ENCODE results near the gene LUZP1. TPM values are rescaled to one million over a fixed set of nuclear protein-coding genes. Genes with fewer than 3 reads are reported as not detected.

The LUZP1 gene
- total RNA-seq, 1 donor from 2014 or later = 33.0 TPM

- no peak overlapping the region for H3K4me3 Mint-ChIP-seq
- no peaks in the 10 kb centered on the region for H3K4me1 Mint-ChIP-seq (ENCODE audit: unreplicated experiment)
- H3K9me3 Mint-ChIP-seq = no peaks in the 10 kb centered on the region
- TF ChIP-seq CTCF (conservative IDR thresholded peaks at IDR 0.05) = no peak
- peaks cover 41% of the 10 kb centered on the region for H3K36me3 Mint-ChIP-seq
- H3K27ac Mint-ChIP-seq = no peak overlapping the region
- H3K27me3 Mint-ChIP-seq = no peaks in the 10 kb centered on the region
- DNase-seq (ENCODE audit: extremely low spot score, unreplicated experiment) = no peak
Measured at GRCh38 chr1:23084880-23085279, 83.8 kb downstream of the LUZP1 start.

GRCh38 chr1:23083714-23084480, 84.8 kb downstream of the LUZP1 start:
- H3K9me3 Mint-ChIP-seq = no peaks in the 10 kb centered on the region
- no peak overlapping the region for H3K27ac Mint-ChIP-seq
- H3K36me3 Mint-ChIP-seq = peaks cover 48% of the 10 kb centered on the region
- H3K27me3 Mint-ChIP-seq = no peaks in the 10 kb centered on the region
- H3K4me3 Mint-ChIP-seq = no peak overlapping the region
- no peak for DNase-seq (ENCODE audit: extremely low spot score, unreplicated experiment)
- no peak for TF ChIP-seq CTCF (conservative IDR thresholded peaks at IDR 0.05)
- no peaks in the 10 kb centered on the region for H3K4me1 Mint-ChIP-seq (ENCODE audit: unreplicated experiment)

- Mint-ChIP-seq H3K27ac (no peak overlapping the region), H3K36me3 (peaks cover 45% of the 10 kb centered on the region), H3K27me3 (no peaks in the 10 kb centered on the region), H3K4me3 (no peak overlapping the region), H3K4me1 (ENCODE audit: unreplicated experiment) (no peaks in the 10 kb centered on the region), H3K9me3 (no peaks in the 10 kb centered on the region)
- DNase-seq (ENCODE audit: extremely low spot score, unreplicated experiment) = no peak
- TF ChIP-seq CTCF (conservative IDR thresholded peaks at IDR 0.05) = peak; percentile 56
Measured at GRCh38 chr1:23081376-23081775, 87.3 kb downstream of the LUZP1 start.

GRCh38 chr1:23080885-23081284, 87.8 kb downstream of the LUZP1 start:
- Mint-ChIP-seq H3K27me3 (no peaks in the 10 kb centered on the region), H3K36me3 (peaks cover 40% of the 10 kb centered on the region), H3K9me3 (no peaks in the 10 kb centered on the region), H3K27ac (no peak overlapping the region), H3K4me1 (ENCODE audit: unreplicated experiment) (no peaks in the 10 kb centered on the region), H3K4me3 (no peak overlapping the region)
- TF ChIP-seq CTCF (conservative IDR thresholded peaks at IDR 0.05) = no peak
- DNase-seq (ENCODE audit: extremely low spot score, unreplicated experiment) = no peak

GRCh38 chr1:23079025-23079424, 89.6 kb downstream of the LUZP1 start:
- DNase-seq (ENCODE audit: extremely low spot score, unreplicated experiment) = no peak
- no peaks in the 10 kb centered on the region for H3K9me3 Mint-ChIP-seq
- H3K27ac Mint-ChIP-seq = no peak overlapping the region
- H3K4me1 Mint-ChIP-seq (ENCODE audit: unreplicated experiment) = no peaks in the 10 kb centered on the region
- peaks cover 40% of the 10 kb centered on the region for H3K36me3 Mint-ChIP-seq
- no peak overlapping the region for H3K4me3 Mint-ChIP-seq
- H3K27me3 Mint-ChIP-seq = no peaks in the 10 kb centered on the region
- no peak for TF ChIP-seq CTCF (conservative IDR thresholded peaks at IDR 0.05)

Measured in type B pancreatic cell (in vitro differentiated cells).